Endodermal cell (in vitro differentiated cells): ENCODE data around the gene TJAP1. TPM values are rescaled to one million over a fixed set of nuclear protein-coding genes. Genes with fewer than 3 reads are reported as not detected.

Experiments used
- DNase-seq: peaks from one replicate; pipeline ENCODE4 v3.0.0-alpha.2; 2017
- H3K27ac ChIP-seq: 2 replicates; pipeline ENCODE4 v1.5.1; 2013; ENCODE audit warnings: mild to moderate bottlenecking, low read depth, low read length, moderate library complexity
- H3K27me3 ChIP-seq: 2 replicates; pipeline ENCODE4 v1.6.1; 2013; ENCODE audit warnings: mild to moderate bottlenecking, low read length, moderate library complexity; ENCODE audit not compliant: insufficient read depth, control insufficient read depth, poor library complexity, severe bottlenecking
- H3K36me3 ChIP-seq: 2 replicates; pipeline ENCODE4 v1.7.0; 2013; ENCODE audit warnings: mild to moderate bottlenecking, low read length, moderate library complexity; ENCODE audit not compliant: control insufficient read depth, insufficient read depth
- H3K4me1 ChIP-seq: one replicate; pipeline ENCODE4 v1.7.0; 2013; ENCODE audit warnings: low read length; ENCODE audit not compliant: control insufficient read depth, insufficient read depth
- H3K4me3 ChIP-seq: 2 replicates; pipeline ENCODE4 v1.5.1; 2013; ENCODE audit warnings: mild to moderate bottlenecking, low read length, moderate library complexity
- H3K9ac ChIP-seq: 2 replicates; pipeline ENCODE4 v1.6.1; 2013; ENCODE audit warnings: mild to moderate bottlenecking, low read length, moderate library complexity; ENCODE audit not compliant: poor library complexity, severe bottlenecking; ENCODE audit errors: extremely low read depth
- H3K9me3 ChIP-seq: 2 replicates; pipeline ENCODE4 v1.6.1; 2013; ENCODE audit warnings: mild to moderate bottlenecking, low read length, moderate library complexity; ENCODE audit not compliant: control insufficient read depth
- H3K27ac Mint-ChIP-seq: 2 replicates; pipeline ENCODE4 v1.8.0; 2020; ENCODE audit warnings: mixed read lengths
- H3K27me3 Mint-ChIP-seq: 2 replicates; pipeline ENCODE4 v1.8.0; 2021; ENCODE audit warnings: mild to moderate bottlenecking, mixed read lengths; ENCODE audit not compliant: insufficient read depth
- H3K36me3 Mint-ChIP-seq: 2 replicates; pipeline ENCODE4 v1.8.0; 2020; ENCODE audit warnings: low read depth, mixed read lengths
- H3K4me1 Mint-ChIP-seq: 2 replicates; pipeline ENCODE4 v1.8.0; 2020; ENCODE audit warnings: mixed read lengths
- H3K4me3 Mint-ChIP-seq: 2 replicates; pipeline ENCODE4 v1.8.0; 2020; ENCODE audit warnings: mild to moderate bottlenecking, moderate library complexity, mixed read lengths
- H3K9me3 Mint-ChIP-seq: 2 replicates; pipeline ENCODE4 v1.8.0; 2020; ENCODE audit warnings: mild to moderate bottlenecking, mixed read lengths
- WGBS, 2 experiments: methylation state at CpG; one replicate each; pipeline versions ENCODE4 v1.1.5 to v1.1.7; 2013; ENCODE audit warnings: missing lambda C conversion rate in 2 of 2, mixed read lengths in 1 of 2; ENCODE audit not compliant: insufficient coverage in 1 of 2, insufficient read length in 1 of 2; 5-methylcytosine and 5-hydroxymethylcytosine counted together
- total RNA-seq, 2 donors: library from RNA; stranded (reverse); fragmentation: NEBNext Ultra II Directional in 1 of 2; extraction: Animal tissue kit (Norgen Biotek cat#: 25700) in 1 of 2; gene quantifications; 2 replicates in 1 of 2; 3 replicates in 1 of 2; pipeline ENCODE4 v1.2.1, GENCODE V29; 2021
- TF ChIP-seq, protein P1 (sequence below): fragments of 200-600 bp; sonication (generic); conservative IDR thresholded peaks from 2 replicates; pipeline ENCODE4 v1.5.0; 2021; ENCODE audit warnings: antibody characterized with exemption, mild to moderate bottlenecking

TJAP1 gene
- total RNA-seq, 2 donors from 2014 or later = 44.3 to 50.2 TPM

DNA sequence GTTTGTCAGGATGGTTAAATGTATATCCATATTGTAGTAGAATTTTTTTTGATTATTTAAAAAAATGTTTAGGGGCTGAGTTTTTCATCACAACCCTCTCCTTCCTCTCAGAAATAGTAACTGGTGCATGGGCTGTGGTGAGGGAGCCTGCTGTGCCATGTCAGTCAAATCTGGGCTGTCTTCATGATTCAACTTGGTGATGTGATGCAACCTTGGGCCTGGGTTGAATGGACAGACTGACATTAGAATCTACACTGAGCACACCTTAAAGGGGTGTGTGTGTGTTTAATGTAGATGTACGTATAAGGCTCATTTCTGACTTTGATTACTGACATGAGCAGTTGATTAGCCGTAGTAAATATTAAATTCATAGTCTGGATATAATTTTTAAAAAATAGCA lies 3.7 kb downstream of the TJAP1 start:
- peaks cover 9% of the 10 kb centered on the region for H3K36me3 Mint-ChIP-seq
- H3K9me3 Mint-ChIP-seq = no peaks in the 10 kb centered on the region
- Histone ChIP-seq H3K27ac (no peak overlapping the region), H3K4me3 (no peak overlapping the region), H3K27me3 (no peaks in the 10 kb centered on the region), H3K36me3 (peaks cover 17% of the 10 kb centered on the region), H3K9me3 (no peaks in the 10 kb centered on the region), H3K9ac (no peak overlapping the region), H3K4me1 (peaks cover 5% of the 10 kb centered on the region)
- H3K4me1 Mint-ChIP-seq = peaks cover 37% of the 10 kb centered on the region
- WGBS, 2 experiments = 90% methylated on average over 1 of the region's 2 CpGs; no CpG with 5 or more reads in 1 of the 2 experiments
- no peak overlapping the region for H3K27ac Mint-ChIP-seq
- no peaks in the 10 kb centered on the region for H3K27me3 Mint-ChIP-seq
- TF ChIP-seq, protein P1, sequence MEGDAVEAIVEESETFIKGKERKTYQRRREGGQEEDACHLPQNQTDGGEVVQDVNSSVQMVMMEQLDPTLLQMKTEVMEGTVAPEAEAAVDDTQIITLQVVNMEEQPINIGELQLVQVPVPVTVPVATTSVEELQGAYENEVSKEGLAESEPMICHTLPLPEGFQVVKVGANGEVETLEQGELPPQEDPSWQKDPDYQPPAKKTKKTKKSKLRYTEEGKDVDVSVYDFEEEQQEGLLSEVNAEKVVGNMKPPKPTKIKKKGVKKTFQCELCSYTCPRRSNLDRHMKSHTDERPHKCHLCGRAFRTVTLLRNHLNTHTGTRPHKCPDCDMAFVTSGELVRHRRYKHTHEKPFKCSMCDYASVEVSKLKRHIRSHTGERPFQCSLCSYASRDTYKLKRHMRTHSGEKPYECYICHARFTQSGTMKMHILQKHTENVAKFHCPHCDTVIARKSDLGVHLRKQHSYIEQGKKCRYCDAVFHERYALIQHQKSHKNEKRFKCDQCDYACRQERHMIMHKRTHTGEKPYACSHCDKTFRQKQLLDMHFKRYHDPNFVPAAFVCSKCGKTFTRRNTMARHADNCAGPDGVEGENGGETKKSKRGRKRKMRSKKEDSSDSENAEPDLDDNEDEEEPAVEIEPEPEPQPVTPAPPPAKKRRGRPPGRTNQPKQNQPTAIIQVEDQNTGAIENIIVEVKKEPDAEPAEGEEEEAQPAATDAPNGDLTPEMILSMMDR = no peak
- H3K4me3 Mint-ChIP-seq = no peak overlapping the region
- DNase-seq = no peak

GRCh38 chr6:43481591-43482236 lies 4.3 kb downstream of the TJAP1 start:
- peaks cover 5% of the 10 kb centered on the region for H3K4me1 ChIP-seq
- no peak overlapping the region for H3K27ac ChIP-seq
- TF ChIP-seq, protein P1 = no peak
- Mint-ChIP-seq H3K4me3 (no peak overlapping the region), H3K36me3 (peaks cover 9% of the 10 kb centered on the region), H3K9me3 (no peaks in the 10 kb centered on the region), H3K27me3 (no peaks in the 10 kb centered on the region), H3K4me1 (peaks cover 37% of the 10 kb centered on the region), H3K27ac (no peak overlapping the region)
- WGBS, 2 experiments = 95 to 97% methylated on average over 8 to 11 of the region's 11 CpGs
- no peaks in the 10 kb centered on the region for H3K27me3 ChIP-seq
- H3K36me3 ChIP-seq = peaks cover 17% of the 10 kb centered on the region
- H3K9ac ChIP-seq = no peak overlapping the region
- no peak overlapping the region for H3K4me3 ChIP-seq
- no peak for DNase-seq
- no peaks in the 10 kb centered on the region for H3K9me3 ChIP-seq

DNA sequence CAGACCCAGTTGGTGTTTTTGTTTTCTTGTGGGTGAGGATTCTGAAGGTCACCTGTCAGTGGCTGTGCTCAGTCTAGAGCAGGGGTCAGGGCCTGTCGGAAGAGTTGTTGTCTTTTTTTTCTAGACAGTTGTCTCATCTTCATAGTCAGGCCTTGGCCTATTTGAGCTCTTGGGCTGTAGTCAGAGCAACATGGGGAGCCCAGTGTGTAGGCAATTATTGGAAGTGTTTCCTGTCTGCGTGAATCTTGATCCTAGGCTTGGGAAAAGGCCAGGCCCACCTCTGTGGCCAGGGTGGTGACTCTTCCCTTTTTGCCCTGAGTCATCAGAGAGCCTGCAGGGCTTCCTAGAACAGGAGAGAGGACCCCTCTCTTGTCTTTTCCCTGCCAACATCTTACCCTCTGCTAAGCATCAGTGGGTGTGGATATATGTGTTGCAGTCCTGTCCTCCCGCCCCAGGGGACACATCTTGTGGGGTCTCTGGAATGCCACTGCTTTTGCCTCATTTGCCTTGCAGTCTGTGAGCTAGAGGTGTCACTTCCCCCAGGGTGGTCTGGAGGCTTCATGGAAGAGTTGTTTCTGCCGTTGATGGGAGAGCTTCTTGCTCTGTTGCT lies 11.4 kb downstream of the TJAP1 start:
- 86% methylated on average over 3 to 4 of the region's 4 CpGs for WGBS, 2 experiments
- peaks cover 9% of the 10 kb centered on the region for H3K4me1 Mint-ChIP-seq
- peaks cover 6% of the 10 kb centered on the region for H3K36me3 Mint-ChIP-seq
- peak overlapping the region; percentile 40 for H3K27ac Mint-ChIP-seq
- no peak overlapping the region for H3K4me3 Mint-ChIP-seq
- Histone ChIP-seq H3K27ac (peak overlapping the region; percentile 88), H3K4me1 (no peaks in the 10 kb centered on the region), H3K9me3 (no peaks in the 10 kb centered on the region), H3K36me3 (no peaks in the 10 kb centered on the region), H3K9ac (no peak overlapping the region), H3K4me3 (no peak overlapping the region), H3K27me3 (no peaks in the 10 kb centered on the region)
- no peaks in the 10 kb centered on the region for H3K9me3 Mint-ChIP-seq
- DNase-seq = no peak
- no peaks in the 10 kb centered on the region for H3K27me3 Mint-ChIP-seq
- TF ChIP-seq, protein P1 = no peak
